ENCODE data around the gene KRTAP5-7.

DNA sequence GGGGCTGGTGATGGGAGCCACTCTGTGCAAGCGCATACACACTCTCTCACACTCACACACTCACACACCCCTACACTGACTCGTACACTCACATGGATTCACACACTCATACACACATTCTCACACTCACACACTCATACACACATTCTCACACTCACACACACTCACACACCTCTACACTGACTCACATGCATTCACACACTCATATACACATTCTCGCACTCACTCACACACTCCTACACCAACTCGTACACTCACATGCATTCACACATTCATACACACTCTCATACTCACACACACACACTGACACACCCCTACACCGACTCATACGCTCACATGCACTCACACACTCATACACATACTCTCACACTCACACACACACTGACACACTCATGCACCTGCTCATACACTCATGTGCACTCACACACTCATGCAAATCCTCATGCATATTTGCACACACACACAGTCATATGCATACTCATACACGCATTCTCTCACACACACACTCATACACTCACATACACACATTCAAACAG lies 50.5 kb downstream of the KRTAP5-7 start:
- TF ChIP-seq POLR2A (IDR thresholded peaks at IDR 0.05): no peak
- TF ChIP-seq CTCF (IDR thresholded peaks at IDR 0.05): no peak

Measured in heart left ventricle (tissue), 13 donors.